Measurements from ENCODE around the gene IFIT5. TPM values are rescaled to one million over a fixed set of nuclear protein-coding genes. Genes with fewer than 3 reads are reported as not detected.
"Not testable (repeated sequence)": the region's sequence is repeated elsewhere in the genome, so short reads cannot be mapped to it uniquely, and the experiment has no call there.

Gene IFIT5
- total RNA-seq, result 60.7 TPM

DNA sequence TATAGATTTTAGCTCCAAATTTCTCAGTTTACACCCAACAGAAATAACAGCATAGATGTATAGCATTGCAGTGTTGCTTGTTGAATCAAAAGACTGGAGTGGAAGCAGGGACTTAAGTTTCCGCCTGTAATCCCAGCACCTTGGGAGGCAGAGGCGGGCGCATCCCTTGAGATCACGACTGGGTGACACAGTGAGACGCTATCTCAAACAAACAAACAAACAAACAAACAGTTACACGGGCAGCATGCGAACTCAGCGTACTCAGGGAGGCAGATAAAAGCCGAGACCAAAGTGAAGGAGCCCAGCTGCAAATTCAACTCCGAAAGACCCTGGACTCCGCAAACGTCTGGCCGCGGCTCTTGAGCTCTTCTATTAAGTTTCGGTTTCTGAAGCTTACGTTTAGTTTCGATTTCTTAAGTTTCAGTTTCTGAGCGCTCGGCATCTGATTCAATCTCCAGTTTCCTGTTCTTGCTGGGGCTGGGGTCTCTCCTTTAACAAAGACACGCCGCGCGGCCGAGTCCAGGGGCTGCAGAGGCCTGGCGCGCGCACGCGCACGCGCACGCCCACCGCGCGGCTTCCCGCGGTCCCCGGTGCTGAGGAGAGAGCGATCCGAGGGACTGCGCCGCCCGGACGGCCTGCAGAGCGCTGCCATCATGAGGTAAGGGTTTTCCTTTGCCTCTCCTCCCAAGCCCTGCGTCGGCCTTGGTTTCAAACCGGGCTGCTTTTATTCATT, at the start of gene IFIT5:
IFIT5 (plus strand) TSS at position 423 of the 733 bp plus-strand sequence; CDS start at position 654, 231 bp downstream.
- peak; percentile 65 for DNase-seq

GRCh38 chr10:89367529-89367928, 46.8 kb upstream of the IFIT5 start:
- peak; percentile 45 for DNase-seq

DNA sequence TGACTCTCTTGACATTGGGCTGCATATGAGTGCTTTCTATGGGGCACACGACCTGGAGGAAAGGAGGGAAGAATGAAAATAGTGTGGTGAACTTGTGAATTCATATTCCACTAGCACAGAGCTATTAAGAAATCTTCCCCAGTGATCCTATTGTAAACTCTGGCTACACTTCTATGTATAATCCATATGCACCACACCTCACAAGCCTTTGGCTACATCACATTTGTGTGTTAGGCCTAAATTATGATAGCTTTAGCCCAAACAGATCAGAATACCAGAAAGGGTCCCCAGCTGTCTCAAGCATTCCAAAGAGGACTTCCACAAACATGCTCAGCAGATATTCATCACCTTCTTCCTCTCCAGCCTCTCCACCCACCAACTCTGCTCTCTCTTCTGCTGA, 46.2 kb upstream of the IFIT5 start:
- no peak for DNase-seq

DNA sequence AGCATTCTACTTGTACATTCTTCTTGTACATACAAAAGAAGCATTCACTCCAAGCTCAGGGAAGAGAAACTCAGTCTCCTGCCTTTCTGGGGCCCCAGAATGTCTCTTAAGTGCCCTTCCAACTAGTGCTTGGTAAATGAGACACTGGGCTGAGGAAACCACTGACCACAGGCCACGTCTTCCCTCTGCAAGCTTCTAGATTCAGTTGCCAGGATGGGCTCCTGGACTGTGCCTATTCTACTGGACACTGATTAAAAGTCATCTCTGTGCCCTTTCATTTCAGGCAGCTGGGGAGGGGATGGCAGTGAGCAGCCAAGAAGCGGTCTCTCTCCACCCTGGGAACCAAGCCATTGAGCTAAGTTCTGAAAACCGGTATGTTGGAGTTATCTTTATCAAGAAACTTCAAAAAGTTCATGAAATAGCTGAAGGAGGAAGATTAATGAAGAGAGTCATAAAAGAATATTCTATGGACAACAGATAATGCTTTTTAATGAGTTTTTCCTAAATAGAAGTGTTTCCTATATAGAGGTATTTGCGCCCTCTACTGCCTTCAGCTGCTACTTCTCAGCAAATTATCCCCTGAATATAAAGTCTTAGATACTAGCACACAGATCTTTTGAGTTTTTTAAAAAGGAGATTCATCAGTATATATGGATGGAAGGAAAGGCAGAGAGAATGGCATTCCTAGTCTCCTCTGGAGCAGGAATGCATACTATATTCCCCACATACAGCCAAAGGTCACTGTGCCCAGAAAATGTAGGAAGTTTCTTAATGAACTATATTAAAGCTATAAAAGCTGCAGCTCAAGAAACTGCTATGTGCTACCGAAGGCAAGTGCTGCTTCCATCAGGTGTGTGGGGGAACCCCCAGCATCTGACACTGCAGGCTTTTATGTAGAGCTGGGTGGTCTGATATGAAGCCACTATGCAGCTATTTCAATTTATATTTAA, 44.9 kb upstream of the IFIT5 start:
- DNase-seq, result no peak

DNA sequence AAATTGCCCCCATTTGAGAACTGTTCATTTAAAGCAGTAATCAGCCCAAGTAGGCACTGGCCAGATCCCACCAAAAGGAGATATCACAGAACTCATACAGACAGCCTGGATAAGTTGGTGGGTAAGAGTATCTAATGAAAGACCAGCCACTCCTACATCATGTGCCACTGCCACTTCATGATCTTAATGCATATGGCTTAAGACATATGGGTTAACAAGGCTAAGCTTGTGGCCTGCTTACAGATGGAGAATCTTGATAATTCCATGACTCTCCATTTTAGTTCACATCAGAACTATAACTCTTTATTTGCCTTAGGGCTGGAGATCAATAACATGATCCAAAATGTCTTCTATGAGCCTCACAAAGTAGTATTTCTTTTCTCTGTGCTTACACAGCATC, 43.3 kb upstream of the IFIT5 start:
- no peak for DNase-seq

- no peak for DNase-seq
Observed at GRCh38 chr10:89371987-89372386, 42.4 kb upstream of the IFIT5 start.

- peak; percentile 80 for DNase-seq
Observed at GRCh38 chr10:89373916-89374711, 40.3 kb upstream of the IFIT5 start.

DNA sequence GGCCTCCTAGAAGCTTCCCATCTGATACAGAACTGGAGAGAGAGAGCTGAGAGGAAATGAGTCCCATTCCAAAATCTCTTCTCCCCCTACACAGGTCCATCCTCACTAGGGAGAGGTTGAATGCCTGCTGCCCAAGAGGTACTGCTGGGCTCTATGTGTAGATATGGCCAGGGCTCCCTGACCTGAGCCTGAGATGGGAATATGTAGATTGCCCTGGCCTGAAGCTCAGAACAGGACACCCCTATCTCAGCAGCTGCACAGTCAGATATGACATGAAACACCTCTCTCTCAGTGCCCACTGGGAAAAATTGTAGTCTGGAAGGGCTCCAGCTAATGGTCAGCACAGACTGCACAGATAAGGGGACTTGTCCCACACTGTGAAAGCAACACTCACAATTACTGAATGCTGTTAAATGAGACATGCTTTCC, 39.6 kb upstream of the IFIT5 start:
- no peak for DNase-seq

- DNase-seq, result no peak
Observed at GRCh38 chr10:89377705-89378637, 36.4 kb upstream of the IFIT5 start, which contains the start of gene IFIT1B. Gene IFIT1B, plus strand, starts transcription at chr10:89378056. Its CDS starts 80 bp downstream, at chr10:89378136.

DNA sequence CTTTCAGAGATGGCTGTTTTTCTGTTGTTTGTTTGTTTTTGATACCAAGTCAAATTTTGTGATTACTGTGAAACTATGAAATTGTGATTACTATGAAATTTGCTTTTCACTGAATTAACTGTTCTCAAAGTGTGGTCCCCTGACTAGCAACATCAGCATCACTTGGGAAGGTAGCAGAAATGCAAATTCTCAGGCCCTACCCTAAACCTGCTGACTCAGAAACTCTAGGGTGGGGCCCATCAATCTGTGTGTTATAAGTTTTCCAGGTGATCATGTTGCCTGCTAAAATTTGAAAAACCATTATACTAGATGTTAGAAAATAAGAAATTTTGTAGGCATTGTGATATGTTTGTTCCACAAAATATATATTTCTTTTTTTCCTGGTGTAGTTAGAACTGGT, 35.3 kb upstream of the IFIT5 start:
- no peak for DNase-seq

DNA sequence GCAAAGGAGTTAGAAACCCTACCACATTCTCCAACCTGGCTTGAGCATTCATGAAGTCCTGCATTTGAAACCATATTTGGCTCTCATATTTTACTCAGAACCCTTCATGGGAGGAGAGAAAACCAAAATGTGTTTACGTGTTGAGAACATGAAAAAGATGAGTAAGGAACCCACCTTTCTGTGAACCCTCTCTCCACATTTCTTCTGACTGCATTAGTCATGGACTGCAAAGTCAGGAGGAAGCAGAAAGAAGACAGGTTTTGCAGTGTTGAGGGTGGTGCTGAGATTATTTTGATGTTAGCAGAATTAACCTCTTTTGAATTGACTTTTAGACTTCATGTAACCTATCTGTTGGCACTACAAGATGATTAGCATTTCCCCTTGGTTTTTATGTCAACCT, 31.6 kb upstream of the IFIT5 start:
- DNase-seq, result no peak

DNA sequence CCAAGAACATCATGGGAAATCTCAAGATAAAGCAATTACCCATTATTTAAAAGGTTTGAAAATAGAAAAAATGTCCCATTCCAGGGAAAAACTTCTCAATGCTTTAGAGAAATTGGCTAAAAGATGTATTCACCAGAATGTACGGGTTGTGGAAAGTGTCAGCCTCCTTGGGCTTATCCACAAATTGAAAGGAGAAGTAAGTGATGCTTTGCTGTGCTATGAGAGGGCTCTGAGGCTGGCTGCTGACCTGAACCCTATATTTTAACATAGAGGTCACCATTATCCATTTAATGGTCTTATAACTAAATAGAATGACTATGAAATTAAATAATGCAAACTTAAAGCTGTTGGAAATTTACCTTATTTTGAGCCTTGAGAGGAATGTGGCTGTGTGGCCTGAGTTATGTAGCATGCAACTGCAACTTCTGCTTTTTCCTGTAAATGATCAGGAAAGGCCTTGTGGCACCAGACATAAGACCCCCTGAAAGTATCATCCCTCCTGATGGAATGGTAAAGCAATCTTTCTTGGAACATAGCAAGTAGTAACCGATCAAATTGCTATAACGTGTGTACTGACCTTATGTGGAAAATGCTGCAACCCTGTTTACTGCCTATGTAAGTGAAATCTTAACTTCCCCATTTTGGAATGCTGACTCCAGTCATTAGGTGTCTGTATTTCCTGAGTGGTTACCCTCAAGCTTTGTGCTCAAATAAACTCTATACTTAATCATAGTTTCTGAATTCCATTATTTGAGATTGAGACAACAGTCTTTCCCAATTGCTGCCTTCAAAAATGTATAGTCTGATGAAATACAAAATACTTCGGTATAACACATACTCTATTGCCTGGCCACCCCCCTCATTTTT, 29.7 kb upstream of the IFIT5 start:
- no peak for DNase-seq

DNA sequence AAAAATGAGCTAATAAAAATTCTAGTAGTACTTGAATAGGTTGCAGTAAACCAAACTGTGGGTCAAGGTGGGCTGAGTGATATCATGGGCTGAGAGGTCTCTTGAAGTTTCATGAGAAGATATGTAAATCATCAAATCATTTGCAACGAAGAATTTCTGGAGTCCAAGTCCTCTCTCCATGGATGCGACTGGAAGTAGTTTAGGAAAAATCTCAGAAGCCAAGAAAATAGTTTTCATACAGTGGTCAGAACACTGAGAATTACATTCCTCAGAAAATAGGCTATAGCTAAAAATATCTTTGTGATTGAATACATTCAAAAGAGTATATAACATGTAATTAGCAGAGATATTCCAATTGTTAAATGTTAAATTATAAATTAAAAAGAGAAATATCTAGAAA, 25.6 kb upstream of the IFIT5 start:
- DNase-seq, result no peak

- DNase-seq, result no peak
Observed at GRCh38 chr10:89389254-89389653, 25.1 kb upstream of the IFIT5 start.

DNA sequence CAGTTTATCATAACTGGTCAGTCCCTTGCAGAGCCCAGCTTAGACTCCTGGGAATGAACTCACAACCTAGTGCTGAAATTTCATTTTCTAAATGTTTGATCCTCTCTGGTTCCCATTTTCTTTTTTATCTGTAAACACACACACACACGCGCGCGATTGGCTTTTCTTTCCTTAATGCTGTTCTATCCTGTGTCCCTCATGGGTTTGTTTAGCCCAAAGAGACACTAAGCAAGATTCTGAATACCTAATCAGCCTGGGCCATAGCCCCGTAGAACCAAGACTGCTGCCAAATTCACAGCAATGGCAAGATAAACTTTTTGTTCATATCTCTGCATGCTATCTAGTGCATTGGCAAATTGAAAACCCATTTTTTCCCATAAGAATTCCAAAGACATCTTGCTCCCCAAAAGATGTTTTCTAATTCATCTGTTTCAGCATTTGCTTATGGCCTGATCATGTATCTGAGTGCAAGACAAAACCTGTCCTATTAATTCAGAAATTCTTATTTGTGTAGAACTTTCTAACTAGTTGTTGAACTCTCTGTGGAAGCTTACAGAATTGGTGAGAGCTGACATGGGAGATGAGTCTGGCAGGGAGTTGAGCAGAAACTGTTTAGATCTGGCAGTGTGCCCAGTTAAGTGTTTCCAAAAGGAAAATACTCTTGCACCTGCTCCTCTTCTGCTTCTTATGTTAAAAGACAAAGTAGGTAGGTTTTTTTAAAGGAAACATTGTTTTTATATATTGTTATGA, 23.7 kb upstream of the IFIT5 start:
- no peak for DNase-seq

GRCh38 chr10:89391226-89391576, 23.2 kb upstream of the IFIT5 start:
- not testable (repeated sequence) for DNase-seq

DNA sequence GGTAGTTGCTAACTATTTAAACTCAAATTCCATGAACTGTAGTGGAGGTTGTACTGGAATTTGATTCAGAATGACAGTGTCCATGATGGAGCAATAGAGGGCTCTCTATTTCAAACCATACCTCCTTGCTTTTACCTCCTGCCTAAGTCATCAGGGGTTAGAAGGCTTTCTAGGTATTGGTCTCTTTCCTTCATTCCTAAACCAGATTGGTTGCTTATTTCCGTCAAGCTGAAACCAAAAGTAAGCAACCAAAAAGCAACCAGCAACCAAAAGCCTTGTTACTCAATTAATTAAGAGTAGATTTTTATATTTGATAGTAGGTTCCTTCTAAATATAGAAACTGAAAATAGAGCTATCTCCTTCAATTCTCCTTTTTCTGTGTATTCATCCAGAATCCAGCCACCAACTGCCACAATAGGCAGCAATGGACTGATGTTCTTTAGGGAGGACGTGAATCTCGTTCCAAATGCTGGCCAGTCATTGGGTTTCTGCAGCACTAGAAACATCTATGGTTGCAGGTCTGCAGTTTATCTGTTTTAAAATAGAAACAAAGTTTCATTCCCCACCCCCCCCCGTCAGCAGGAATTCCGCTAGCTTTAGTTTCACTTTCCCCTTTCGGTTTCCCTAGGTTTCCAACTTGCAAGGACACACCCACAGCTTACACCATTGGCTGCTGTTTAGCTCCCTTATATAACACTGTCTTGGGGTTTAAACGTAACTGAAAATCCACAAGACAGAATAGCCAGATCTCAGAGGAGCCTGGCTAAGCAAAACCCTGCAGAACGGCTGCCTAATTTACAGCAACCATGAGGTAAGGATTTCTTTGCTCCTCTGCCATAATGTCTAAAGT, 22.2 kb upstream of the IFIT5 start, which contains the start of gene IFIT1:
IFIT1 (plus strand) TSS at position 717 of the 850 bp plus-strand sequence; CDS start at position 807, 90 bp downstream.
- DNase-seq, result peak; percentile 56

DNA sequence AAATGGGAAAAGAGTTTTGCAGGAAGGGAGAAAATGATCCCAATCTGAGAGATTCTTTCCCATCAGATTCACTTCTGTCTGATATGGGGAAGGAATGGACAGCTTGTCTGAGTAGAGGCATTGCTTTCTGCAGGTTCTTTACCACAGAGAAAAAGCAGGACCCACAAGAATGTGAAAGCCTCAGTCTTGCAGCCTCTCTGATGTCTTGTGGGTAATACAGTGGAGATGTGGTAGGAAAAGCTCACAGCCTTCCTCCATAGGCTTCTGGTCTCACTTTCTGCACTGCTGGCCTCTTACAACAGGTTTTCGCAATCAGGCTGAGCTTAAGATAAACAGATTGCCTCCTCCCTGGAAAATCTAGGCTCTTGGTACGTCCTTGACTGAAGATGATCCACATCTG, 21.4 kb upstream of the IFIT5 start:
- no peak for DNase-seq
